ENCODE data around the gene CATSPERB. TPM values are rescaled to one million over a fixed set of nuclear protein-coding genes. Genes with fewer than 3 reads are reported as not detected.

CATSPERB gene
- total and polyA plus RNA-seq, 2 donors (not counting 3 experiments of a cell fraction or from before 2014, with no cell fraction given) = not detected

- Histone ChIP-seq H2AFZ (ENCODE audit: low read depth, low read length) (no peak overlapping the region), H3K9me1 (replicated peaks; ENCODE audit: control insufficient read depth, extremely low read depth, insufficient read depth, low read length) (no peaks in the 10 kb centered on the region), H3K27me3 (ENCODE audit: control insufficient read depth in 2 of 2, insufficient read depth in 2 of 2, low read length in 2 of 2) (no peaks in the 10 kb centered on the region), H3K79me2 (ENCODE audit: control insufficient read depth, insufficient read depth, low read length) (no peaks in the 10 kb centered on the region), H3K4me3 (replicated peaks in 1 of 3; ENCODE audit: insufficient read depth in 1 of 3, low read depth in 1 of 3, low read length in 3 of 3) (no peak overlapping the region), H3K9me3 (replicated peaks; ENCODE audit: control insufficient read depth, insufficient read depth, low read length) (no peaks in the 10 kb centered on the region), H3K9ac (replicated peaks; ENCODE audit: extremely low read depth, insufficient read depth, low read length) (no peak overlapping the region), H3K4me1 (ENCODE audit: control insufficient read depth, extremely low read depth, insufficient read depth, low read length) (no peaks in the 10 kb centered on the region), H3K4me2 (ENCODE audit: insufficient read depth, low read length) (no peak overlapping the region), H3K27ac (ENCODE audit: insufficient read depth, low read depth, low read length) (no peak overlapping the region), H3K36me3 (ENCODE audit: control insufficient read depth in 2 of 2, extremely low read depth in 1 of 2, insufficient read depth in 2 of 2, low read length in 2 of 2) (no peaks in the 10 kb centered on the region), H4K20me1 (replicated peaks; ENCODE audit: control insufficient read depth, extremely low read depth, insufficient read depth, low read length) (no peaks in the 10 kb centered on the region)
- no peak for FAIRE-seq
- intact Hi-C loops (cut with micrococcal nuclease) (no loop called here), dilution Hi-C loops (cut with MboI; ENCODE audit: extremely low pct_ligation_motif_present, low sequenced_read_pairs) (no loop called here)
- BruUV-seq (replicated peaks) = no TSS peak
- no peak for DNase-seq (ENCODE audit: low read depth, low spot score)
- ChIA-PET POLR2A (no interaction called here), CTCF (interaction anchor here (0.9 kb wide), 1 partner anchor 196 kb away, joined by 3 read pairs; no protein-coding TSS in a partner anchor)
- TF ChIP-seq CTCF (IDR thresholded peaks at IDR 0.05; ENCODE audit: extremely low read depth in 1 of 2, insufficient read depth in 1 of 2, low read depth in 1 of 2, low read length in 2 of 2) (no peak), EZH2 (IDR thresholded peaks at IDR 0.05; ENCODE audit: borderline replicate concordance, low read depth, low read length, severe bottlenecking) (no peak), JUN (IDR thresholded peaks at IDR 0.05; ENCODE audit: borderline replicate concordance, insufficient read depth, insufficient read length, low read depth) (no peak), POLR2AphosphoS5 (IDR thresholded peaks at IDR 0.05; ENCODE audit: insufficient read depth, low read depth, low read length) (no peak), MYC (IDR thresholded peaks at IDR 0.05; ENCODE audit: low read depth, low read length) (no peak), GATA2 (IDR thresholded peaks at IDR 0.05; ENCODE audit: insufficient read depth, insufficient read length, low read depth, low read length) (no peak)
Measured at GRCh38 chr14:91599994-91600393, 131.9 kb downstream of the CATSPERB start.

- no peaks in the 10 kb centered on the region for H3K36me3 ChIP-seq (ENCODE audit: control insufficient read depth in 2 of 2, extremely low read depth in 1 of 2, insufficient read depth in 2 of 2, low read length in 2 of 2)
- H3K27me3 ChIP-seq (ENCODE audit: control insufficient read depth in 2 of 2, insufficient read depth in 2 of 2, low read length in 2 of 2) = no peaks in the 10 kb centered on the region
- no peak overlapping the region for H3K27ac ChIP-seq (ENCODE audit: insufficient read depth, low read depth, low read length)
- no TSS peak for BruUV-seq (replicated peaks)
- H3K4me3 ChIP-seq (replicated peaks in 1 of 3; ENCODE audit: insufficient read depth in 1 of 3, low read depth in 1 of 3, low read length in 3 of 3) = no peak overlapping the region
- dilution Hi-C loops (cut with MboI; ENCODE audit: extremely low pct_ligation_motif_present, low sequenced_read_pairs) (no loop called here), intact Hi-C loops (cut with micrococcal nuclease) (no loop called here)
- no peak overlapping the region for H2AFZ ChIP-seq (ENCODE audit: low read depth, low read length)
- H3K79me2 ChIP-seq (ENCODE audit: control insufficient read depth, insufficient read depth, low read length) = no peaks in the 10 kb centered on the region
- no peak overlapping the region for H3K4me2 ChIP-seq (ENCODE audit: insufficient read depth, low read length)
- no peaks in the 10 kb centered on the region for H4K20me1 ChIP-seq (replicated peaks; ENCODE audit: control insufficient read depth, extremely low read depth, insufficient read depth, low read length)
- TF ChIP-seq POLR2A (IDR thresholded peaks at IDR 0.05; ENCODE audit: low read depth, low read length) (no peak), CTCF (IDR thresholded peaks at IDR 0.05; ENCODE audit: extremely low read depth in 1 of 2, insufficient read depth in 1 of 2, low read depth in 1 of 2, low read length in 2 of 2) (no peak), GATA2 (IDR thresholded peaks at IDR 0.05; ENCODE audit: insufficient read depth, insufficient read length, low read depth, low read length) (no peak), FOS (IDR thresholded peaks at IDR 0.05; ENCODE audit: borderline replicate concordance, insufficient read depth, low read length) (no peak), MYC (IDR thresholded peaks at IDR 0.05; ENCODE audit: low read depth, low read length) (no peak), EZH2 (IDR thresholded peaks at IDR 0.05; ENCODE audit: borderline replicate concordance, low read depth, low read length, severe bottlenecking) (no peak), POLR2AphosphoS5 (IDR thresholded peaks at IDR 0.05; ENCODE audit: insufficient read depth, low read depth, low read length) (no peak), JUN (IDR thresholded peaks at IDR 0.05; ENCODE audit: borderline replicate concordance, insufficient read depth, insufficient read length, low read depth) (no peak)
- CTCF ChIA-PET = no interaction called here
- H3K9ac ChIP-seq (replicated peaks; ENCODE audit: extremely low read depth, insufficient read depth, low read length) = no peak overlapping the region
- POLR2A ChIA-PET = no interaction called here
- H3K9me3 ChIP-seq (replicated peaks; ENCODE audit: control insufficient read depth, insufficient read depth, low read length) = no peaks in the 10 kb centered on the region
- FAIRE-seq (no peak), DNase-seq (ENCODE audit: low read depth, low spot score) (no peak)
- H3K9me1 ChIP-seq (replicated peaks; ENCODE audit: control insufficient read depth, extremely low read depth, insufficient read depth, low read length) = no peaks in the 10 kb centered on the region
- H3K4me1 ChIP-seq (ENCODE audit: control insufficient read depth, extremely low read depth, insufficient read depth, low read length) = no peaks in the 10 kb centered on the region
Measured at GRCh38 chr14:91595736-91596135, 136.2 kb downstream of the CATSPERB start.

Data from endothelial cell of umbilical vein (primary cell).